Sciatic nerve (tissue), 2 donors: ENCODE results near the gene SMYD3. TPM values are rescaled to one million over a fixed set of nuclear protein-coding genes. Genes with fewer than 3 reads are reported as not detected.
"Not testable (repeated sequence)": the region's sequence is repeated elsewhere in the genome, so short reads cannot be mapped to it uniquely, and the experiment has no call there.

Experiments used
- ATAC-seq: fragments of 200-7000 bp; cut with Tn5 transposase; one replicate; pipeline ENCODE4 v1.9.1; 2020; ENCODE audit warnings: mild to moderate bottlenecking, moderate library complexity
- DNase-seq: peaks from one replicate; pipeline ENCODE4 v3.0.0-alpha.2; 2020; ENCODE audit warnings: low spot score
- intact Hi-C: fragments of 100-400 bp; cut with DNase I; formaldehyde crosslinking; loops from one replicate; pipeline ENCODE4 v1.14.2; 2022
- total RNA-seq: library from RNA; stranded (reverse); fragmentation: NEBNext Ultra II Directional; extraction: Animal tissue kit (Norgen Biotek cat#: 25700); gene quantifications from one replicate; pipeline ENCODE4 v1.2.1, GENCODE V29; 2021
- donor health status: DM: no; HTN: no; CAD: no.
- donor health status: DM: no; HTN: no; CAD: no.

Gene SMYD3
- total RNA-seq, 1 donor from 2014 or later = 27.7 TPM

DNA sequence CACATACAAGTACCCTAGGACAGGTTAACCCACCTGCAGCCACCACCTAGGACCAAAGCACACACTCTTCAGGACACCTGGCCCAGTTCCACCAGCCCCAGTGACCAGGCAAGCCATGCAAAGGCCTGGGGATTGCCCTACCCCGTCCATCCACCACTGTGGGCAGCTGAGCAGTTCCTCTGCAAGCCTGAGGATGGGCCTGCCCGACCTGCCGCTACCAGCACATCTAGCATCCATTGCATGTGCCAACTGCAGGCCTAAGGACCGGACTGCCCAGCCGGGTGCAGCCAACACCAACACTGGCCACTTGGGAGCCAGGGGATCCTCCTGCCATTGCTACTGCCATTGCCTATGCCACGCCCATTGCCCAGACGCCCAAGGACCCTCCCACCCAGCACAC is 558.3 kb downstream of the SMYD3 start:
- DNase-seq = no peak
- no peak for ATAC-seq
- intact Hi-C loops = no loop called here

DNA sequence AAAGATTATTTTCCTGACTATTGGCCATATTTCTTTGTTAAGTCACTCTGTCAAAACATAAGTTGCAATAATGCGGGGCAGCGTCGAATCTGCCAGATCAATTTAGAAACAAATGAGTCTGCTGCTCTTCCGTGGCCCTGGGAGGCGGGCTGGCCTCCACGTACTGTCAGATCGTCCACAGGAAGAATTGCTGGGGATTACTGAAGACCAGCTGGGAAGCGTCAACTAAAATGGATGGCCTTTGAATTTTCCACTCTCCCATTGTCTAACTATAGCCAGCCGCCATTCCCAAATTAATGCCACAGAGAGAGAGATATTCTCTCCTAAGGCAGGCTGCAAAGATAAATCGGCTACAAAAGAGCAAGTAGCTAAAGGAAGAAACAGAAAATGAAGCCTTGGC is 560.2 kb downstream of the SMYD3 start:
- intact Hi-C loops = no loop called here
- ATAC-seq (no peak), DNase-seq (no peak)

DNA sequence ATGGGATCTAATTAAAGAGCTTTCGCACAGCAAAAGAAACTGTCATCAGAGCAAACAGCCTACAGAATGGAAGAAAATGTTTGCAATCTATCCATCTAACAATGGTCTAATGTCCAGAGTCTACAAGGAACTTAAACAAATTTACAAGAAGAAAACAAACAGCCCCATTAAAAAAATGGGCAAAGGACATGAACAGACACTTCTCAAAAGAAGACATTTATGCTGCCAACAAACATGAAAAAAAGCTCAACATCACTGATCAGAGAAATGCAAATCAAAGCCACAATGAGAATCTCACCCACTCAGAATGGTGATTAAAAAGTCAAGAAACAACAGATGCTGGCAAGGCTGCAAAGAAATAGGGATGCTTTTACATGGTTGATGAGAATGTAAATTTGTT is 561.9 kb downstream of the SMYD3 start:
- ATAC-seq, intact Hi-C loops, DNase-seq: not testable (repeated sequence)

DNA sequence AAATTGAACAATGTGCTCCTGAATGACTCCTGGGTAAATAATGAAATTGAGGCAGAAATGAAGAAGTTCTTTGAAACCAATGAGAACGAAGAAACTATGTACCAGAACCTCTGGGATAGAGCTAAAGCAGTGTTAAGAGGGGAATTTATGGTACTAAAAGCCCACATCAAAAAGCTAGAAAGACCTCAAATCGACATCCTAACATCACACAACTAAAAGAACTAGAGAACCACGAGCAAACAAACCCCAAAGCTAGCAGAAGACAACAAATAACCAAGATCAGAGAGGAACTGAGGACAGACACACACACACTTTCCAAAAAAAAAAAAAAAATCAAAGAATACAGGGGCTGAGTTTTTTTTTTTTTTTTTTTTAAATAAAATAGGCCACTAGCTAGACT is 564.2 kb downstream of the SMYD3 start:
- intact Hi-C loops = no loop called here
- no peak for DNase-seq
- ATAC-seq = no peak

DNA sequence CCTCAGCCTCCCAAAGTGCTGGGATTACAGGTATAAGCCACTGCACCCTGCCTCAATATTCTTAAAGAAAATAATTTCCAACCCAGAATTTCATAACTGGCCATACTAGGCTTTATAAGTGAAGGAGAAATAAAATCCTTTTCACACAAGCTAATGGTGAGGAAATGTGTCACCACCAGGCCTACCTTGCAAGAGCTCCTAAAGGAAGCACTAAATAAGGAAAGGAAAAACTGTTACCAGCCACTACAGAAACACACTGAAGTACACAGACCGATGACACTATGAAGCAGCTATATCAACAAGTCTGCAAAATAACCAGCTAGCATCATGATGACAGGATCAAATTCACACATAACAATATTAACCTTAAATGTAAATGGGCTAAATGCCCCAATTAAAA is 565.3 kb downstream of the SMYD3 start:
- ATAC-seq, DNase-seq, intact Hi-C loops: not testable (repeated sequence)

DNA sequence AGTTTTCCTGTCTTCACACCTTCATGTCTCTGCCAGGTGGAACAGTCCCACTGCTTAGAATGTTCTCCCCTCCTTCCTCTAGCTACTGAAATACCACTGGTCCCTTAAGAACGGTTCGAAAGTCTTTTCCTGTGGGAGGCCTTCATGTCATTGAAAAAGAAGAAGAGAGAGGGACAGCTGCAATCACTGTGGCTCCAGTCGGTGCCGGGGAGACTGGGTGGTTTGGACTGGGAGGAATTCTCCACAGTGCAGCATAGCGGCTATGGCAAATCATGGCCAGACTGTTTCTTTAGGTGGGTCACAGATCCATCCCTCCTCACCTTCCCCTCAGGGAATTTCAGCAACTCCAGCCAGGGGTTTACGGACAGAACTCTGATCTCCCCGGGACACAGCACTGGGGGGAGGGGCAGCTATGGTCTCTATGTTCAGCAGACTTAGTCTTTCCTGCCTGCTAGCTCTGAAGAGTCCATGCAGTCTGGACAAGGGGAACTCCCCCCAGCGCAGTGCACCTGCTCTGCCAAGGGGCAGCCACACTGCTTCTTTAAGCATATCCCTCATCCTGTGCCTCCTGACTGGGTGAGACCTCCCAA is 567.2 kb downstream of the SMYD3 start:
- no peak for ATAC-seq
- intact Hi-C loops = no loop called here
- DNase-seq = no peak

DNA sequence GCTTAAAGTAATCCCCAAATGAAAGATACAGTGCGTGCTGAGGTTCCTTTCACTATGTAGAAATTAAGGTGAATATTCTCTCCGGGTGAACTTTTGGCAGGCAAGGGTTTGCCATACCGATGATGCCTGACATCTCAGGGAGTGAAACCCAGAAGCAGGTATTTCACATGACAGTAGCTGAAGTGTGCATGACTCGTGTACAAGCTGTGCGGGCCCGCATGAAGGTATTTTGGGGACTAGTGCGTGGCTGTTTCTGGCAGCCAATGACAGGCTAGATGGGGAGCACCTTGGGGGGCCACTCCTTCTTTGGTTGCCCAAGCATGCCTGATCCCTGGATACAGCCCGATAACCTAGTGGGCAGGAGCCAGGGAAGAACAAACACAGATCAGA is 569.0 kb downstream of the SMYD3 start:
- DNase-seq (no peak), ATAC-seq (no peak)
- intact Hi-C loops = no loop called here

DNA sequence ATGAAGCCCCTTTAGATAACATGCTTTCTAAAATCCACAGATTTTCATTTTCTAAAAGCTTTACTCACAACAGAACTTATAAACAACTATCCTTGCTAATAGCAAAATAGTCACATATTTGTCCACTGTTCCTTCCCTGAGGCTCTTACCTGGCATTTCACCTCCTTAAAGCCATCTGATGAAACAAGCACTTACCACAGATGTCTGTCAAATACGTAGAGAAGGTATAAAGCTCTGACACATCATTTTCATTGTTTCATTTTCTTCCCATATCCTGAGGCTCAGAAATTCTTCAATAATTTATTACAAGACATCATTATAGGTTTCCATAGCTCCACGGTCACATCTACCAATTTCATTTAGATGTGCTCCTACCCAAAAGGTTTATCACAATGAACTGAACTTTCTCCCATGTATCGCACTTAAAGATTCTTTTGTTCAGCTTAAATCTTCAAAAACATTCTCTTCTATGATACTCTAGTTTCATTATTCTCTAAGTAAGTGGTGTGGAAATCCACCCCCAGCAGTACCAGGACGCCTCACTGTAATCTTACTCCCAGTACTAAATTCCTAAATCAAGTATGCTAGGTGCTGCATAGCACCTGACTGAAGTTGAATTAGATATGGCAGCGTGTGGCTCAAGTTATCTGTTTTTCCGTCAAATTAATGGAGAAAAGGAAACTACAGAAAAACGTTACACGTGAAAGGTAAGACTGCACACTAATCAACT is 569.6 kb downstream of the SMYD3 start:
- intact Hi-C loops = no loop called here
- ATAC-seq (no peak), DNase-seq (no peak)

DNA sequence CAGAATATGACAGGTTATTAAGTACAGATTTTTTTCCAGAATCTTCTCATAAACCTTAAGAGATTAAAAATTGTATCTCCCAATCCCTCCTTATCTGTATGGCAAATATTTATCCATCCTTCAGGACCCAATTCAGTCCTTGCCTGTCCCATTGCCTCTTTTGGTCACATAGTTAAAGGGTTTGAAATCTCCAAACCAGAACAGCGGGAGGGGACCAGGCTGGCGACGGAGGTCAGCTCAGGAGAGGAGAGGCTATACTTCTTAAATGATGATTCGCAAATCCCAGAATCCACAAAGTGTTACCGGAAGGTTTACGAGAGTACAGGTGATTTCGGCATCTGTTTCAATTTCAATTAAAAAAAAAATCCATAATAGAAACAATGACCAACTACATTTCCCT is 572.7 kb downstream of the SMYD3 start:
- intact Hi-C loops = no loop called here
- no peak for ATAC-seq
- no peak for DNase-seq

DNA sequence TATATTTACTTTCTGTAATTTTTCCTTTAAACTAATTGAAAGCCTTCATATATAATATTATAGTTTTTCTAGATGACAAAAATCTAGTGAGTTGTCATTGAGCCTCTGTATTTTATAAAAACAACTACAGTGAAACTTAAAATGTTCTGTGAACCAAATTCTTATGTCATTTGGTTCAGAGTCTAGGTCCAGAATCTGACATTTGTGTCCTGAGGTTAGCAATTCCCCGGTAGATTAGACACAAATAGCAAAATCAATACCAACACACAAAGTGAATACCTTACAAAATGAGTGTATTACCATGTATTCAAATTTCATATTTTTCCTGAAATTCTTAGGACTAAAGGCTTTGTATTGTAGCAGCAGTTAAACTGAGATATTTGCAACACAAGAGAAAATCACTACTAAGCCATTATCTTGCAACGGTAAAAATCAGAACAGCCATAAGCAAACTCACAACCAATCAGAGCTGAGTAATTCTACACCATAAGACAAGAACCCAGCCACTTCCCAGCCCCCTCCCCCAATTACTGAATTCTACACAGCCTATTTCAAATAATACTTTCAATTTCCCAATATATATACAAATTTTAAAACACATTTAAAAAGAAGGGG is 573.5 kb downstream of the SMYD3 start:
- no peak for DNase-seq

DNA sequence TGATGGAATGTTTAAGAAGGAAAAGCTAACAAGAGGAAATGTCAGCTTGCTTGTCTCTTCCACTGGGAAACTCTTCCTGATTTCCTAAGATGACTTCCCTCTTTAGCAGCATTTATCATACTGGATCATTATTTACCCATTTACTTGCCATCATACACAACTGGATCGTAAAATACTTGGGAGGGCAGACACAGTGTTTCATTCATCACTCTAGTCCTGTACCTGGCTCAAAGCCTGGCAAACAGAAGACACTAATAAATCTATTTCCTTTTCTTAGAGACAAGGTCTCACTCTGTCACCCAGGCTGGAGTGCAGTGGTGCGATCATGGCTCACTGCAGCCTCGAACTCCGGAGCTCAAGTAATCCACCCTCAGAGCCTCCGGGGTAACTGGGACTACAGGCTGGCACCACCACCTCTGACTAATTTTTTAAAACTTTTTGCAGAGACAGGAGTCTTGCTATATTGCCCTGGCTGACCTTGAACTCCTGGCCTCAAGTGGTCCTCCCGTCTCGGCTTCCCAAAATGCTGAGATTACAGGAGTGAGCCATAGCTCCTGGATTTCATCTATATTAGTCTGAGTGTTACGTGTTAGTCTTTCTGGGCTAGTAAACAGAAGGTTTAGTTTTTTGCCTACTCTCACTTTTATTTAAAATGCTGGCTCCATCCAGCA is 574.6 kb downstream of the SMYD3 start:
- no peak for ATAC-seq
- intact Hi-C loops = no loop called here
- no peak for DNase-seq

More for the DNA sequence above, 573.5 kb downstream of the SMYD3 start:
- intact Hi-C loops = no loop called here
- ATAC-seq = no peak

DNA sequence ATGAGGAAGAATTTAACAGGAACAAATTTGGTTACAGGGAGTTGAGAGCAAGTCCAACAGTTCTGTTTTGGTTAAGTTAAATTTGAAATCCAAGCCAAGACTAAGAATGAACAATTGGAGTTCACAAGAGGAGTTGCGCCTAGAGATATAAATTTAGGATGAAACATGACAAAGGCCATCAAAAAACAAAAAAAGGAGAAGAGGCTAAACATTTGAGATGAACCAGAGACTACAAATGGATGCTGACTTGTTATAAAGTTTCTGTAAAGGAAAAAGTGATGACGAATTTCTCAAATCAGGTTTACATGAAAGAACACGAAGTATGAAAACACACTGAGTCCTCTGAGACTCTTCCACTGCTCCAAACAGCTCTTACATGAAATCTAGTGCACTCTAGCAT is 575.6 kb downstream of the SMYD3 start:
- no peak for ATAC-seq
- DNase-seq = no peak
- intact Hi-C loops = no loop called here

DNA sequence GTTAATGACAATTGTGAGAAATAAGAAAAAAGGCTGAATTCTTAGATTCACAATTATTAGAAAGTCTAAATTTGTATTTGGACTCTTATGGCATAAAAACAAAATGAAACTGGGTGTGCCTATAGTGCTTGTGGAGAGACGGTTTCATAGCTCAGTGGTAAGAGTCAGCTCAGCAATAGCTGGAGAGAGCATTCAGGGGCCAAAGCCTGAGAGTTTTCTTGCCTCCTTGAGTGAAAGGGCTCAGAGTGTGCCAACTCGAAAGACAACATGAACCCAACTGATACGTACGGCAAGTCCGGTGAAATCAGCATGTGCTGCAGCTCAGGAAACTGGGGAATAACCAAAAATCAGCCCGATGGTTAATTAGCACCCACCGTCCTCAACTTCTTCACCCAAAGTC is 577.9 kb downstream of the SMYD3 start:
- DNase-seq (no peak), ATAC-seq (no peak)
- intact Hi-C loops = no loop called here

DNA sequence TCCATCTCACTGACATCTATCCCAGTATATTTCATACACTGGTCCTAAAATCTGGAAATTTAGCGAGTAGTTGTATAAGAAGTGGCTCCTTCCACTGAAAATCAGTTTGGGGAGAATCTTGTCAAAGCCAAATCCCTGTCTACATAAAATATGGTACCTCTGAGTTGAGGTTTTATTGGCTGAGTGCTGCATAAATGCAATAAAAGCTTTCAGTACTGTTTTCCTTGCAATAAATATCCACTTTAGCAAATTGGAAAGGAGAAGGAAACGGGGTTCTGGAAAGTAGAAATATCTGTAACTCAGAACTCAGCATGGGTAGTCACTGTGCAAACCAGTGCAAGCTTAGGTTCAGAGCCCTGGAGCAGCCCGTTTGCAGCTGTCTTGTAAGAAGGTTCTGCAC is 580.2 kb downstream of the SMYD3 start:
- intact Hi-C loops = no loop called here
- no peak for DNase-seq
- no peak for ATAC-seq

DNA sequence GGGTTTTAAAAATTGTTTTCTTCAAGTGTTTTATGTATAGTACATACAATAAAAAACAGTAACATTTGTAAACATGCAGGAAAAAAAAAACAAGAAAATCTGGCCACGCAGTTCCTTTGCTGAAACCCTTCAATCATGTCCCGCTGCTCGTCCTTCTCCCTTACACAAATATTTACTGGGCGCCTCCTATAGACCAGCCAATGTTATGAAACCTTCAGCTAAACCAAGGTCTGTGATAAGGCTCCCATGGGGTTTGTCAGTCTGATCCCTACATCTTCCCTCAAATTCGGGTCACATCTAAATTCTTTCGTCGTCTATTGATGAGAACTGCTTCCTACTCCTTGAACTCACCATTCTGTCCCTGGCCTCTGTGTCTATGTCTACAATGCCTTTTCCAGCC is 583.9 kb downstream of the SMYD3 start:
- intact Hi-C loops = no loop called here
- DNase-seq (no peak), ATAC-seq (no peak)

DNA sequence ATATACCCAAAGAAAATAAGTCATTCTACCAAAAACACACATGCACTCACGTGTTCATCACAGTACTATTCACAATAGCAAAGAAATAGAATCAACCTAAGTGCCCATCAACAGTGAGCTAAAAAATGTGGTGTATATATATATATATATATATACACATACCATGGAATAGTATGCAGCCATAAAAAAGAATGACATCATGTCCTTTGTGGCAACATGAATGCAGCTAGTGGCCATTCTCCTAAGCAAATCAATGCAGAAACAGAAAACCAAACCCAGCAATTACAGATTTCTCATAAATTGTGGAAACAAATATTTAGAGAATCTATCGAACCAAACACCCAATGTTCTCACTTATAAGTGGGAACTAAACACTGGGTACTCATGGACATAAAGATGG is 585.7 kb downstream of the SMYD3 start:
- intact Hi-C loops = no loop called here
- no peak for ATAC-seq

DNA sequence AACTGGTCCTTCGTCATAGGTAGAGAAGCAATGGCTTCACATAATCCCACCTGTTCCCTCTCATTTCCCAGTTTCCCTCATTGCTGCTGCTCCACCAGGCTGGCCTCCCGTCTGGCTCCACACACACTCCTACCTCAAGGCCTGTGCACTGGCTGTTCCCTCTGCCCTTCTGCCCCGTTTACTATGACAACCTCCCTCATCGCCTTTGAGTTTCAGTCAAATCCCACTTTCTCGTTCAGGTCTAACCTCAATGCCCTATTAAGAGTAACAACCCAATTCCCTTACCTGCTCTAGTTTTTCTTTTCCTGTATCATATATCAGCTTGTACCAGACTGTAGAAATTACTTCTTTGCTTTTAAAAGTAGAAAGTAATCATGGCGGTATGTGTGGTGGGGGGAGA is 589.7 kb downstream of the SMYD3 start:
- ATAC-seq (no peak), DNase-seq (no peak)
- intact Hi-C loops = no loop called here

More for the DNA sequence above, 585.7 kb downstream of the SMYD3 start:
- DNase-seq = no peak

DNA sequence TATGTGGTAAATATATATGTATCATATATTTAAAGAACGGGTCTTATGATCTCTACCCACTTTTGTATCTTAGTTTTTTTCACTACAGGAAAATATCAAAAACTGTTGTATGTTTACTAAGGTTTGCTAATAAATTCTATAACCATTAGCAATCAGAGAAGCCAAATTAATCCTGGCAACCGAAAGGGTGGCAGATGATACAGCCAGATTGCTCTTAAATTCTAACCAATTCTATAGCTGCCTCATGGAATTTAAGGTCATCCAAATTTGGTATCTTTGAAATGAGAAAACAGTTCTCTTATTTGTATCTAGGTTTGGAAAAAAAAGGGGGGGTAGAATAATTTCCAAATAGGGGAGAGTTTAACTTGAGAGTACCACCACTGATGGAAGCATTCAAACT is 591.2 kb downstream of the SMYD3 start:
- intact Hi-C loops = no loop called here
- DNase-seq (no peak), ATAC-seq (no peak)

DNA sequence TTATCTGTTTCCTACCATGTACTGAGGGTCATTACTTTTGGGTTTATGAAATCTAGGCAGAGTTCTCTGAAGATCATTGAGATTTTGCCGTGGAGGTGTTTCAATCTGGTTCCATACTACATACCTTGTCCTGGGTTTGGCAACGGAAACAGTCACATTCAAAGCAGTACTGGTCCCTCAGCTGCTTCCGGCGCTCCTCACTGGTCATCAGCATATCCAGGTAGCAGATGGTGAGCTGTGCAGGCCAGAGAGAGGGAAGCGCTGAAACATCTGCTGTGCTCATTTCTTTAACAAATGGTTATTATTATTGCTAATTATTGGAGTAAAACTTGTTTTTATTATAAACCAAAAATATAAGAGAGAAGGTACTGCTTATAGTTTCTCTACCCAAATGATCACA is 591.7 kb downstream of the SMYD3 start:
- no peak for ATAC-seq
- DNase-seq = no peak
- intact Hi-C loops = no loop called here

DNA sequence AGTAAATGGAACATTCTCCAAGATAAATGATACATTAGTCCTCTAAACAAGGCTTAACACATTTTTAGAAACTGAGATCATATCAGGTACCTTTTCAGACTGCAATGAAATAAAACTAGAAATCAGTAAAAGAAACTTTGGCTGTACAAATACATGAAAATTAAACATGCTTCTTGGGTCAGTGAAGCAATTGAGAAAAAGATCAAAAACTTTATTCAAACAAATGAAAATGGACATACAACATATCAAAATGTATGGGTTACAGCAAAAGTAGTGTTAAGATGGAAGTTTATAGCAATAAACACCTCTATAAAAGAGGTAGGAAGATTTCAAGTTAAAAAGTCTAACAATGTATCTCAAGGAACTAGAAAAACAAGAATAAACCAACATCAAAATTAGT is 598.5 kb downstream of the SMYD3 start:
- DNase-seq (no peak), ATAC-seq (no peak)
- intact Hi-C loops = no loop called here
